HG03457 (cell line): ENCODE measurements around the gene NKAIN2.
"Not testable (repeated sequence)": the region's sequence is repeated elsewhere in the genome, so short reads cannot be mapped to it uniquely, and the experiment has no call there.

Experiments
- ATAC-seq: cut with Tn5 transposase; IDR thresholded peaks from one replicate; pipeline ENCODE4 v1.9.1; 2021; ENCODE audit warnings: moderate number of reproducible peaks; ENCODE audit not compliant: unreplicated experiment

NKAIN2 gene

GRCh38 chr6:123956492-123957139 is 153.0 kb downstream of the NKAIN2 start:
- no peak for ATAC-seq

- ATAC-seq, result no peak
Observed at GRCh38 chr6:123962508-123962907, 158.8 kb downstream of the NKAIN2 start.

- ATAC-seq, result no peak
Observed at GRCh38 chr6:123965894-123966293, 162.2 kb downstream of the NKAIN2 start.

GRCh38 chr6:123966618-123967017 is 163.0 kb downstream of the NKAIN2 start:
- no peak for ATAC-seq

- ATAC-seq, result no peak
Observed at GRCh38 chr6:123967905-123968304, 164.2 kb downstream of the NKAIN2 start.

GRCh38 chr6:123972600-123973294 is 169.1 kb downstream of the NKAIN2 start:
- ATAC-seq, result no peak

GRCh38 chr6:123980311-123980710 is 176.6 kb downstream of the NKAIN2 start:
- ATAC-seq, result no peak

GRCh38 chr6:123986938-123987337 is 183.3 kb downstream of the NKAIN2 start:
- no peak for ATAC-seq

GRCh38 chr6:123989918-123990317 is 186.3 kb downstream of the NKAIN2 start:
- ATAC-seq, result not testable (repeated sequence)

- no peak for ATAC-seq
Observed at GRCh38 chr6:123990376-123990775, 186.7 kb downstream of the NKAIN2 start.

- no peak for ATAC-seq
Observed at GRCh38 chr6:123994168-123994567, 190.5 kb downstream of the NKAIN2 start.

GRCh38 chr6:123994891-123995635 is 191.4 kb downstream of the NKAIN2 start:
- no peak for ATAC-seq

- ATAC-seq, result no peak
Observed at GRCh38 chr6:123997223-123997622, 193.6 kb downstream of the NKAIN2 start.

GRCh38 chr6:124002377-124003081 is 198.9 kb downstream of the NKAIN2 start:
- ATAC-seq, result no peak

GRCh38 chr6:124007266-124007665 is 203.6 kb downstream of the NKAIN2 start:
- no peak for ATAC-seq

- ATAC-seq, result no peak
Observed at GRCh38 chr6:124008000-124008987, 204.6 kb downstream of the NKAIN2 start.

- ATAC-seq, result no peak
Observed at GRCh38 chr6:124008988-124009765, 205.5 kb downstream of the NKAIN2 start.

- ATAC-seq, result no peak
Observed at GRCh38 chr6:124010574-124010973, 206.9 kb downstream of the NKAIN2 start.

- no peak for ATAC-seq
Observed at GRCh38 chr6:124011180-124011579, 207.5 kb downstream of the NKAIN2 start.
